H1 (cell line): Measurements from ENCODE around the gene RABL3. TPM values are rescaled to one million over a fixed set of nuclear protein-coding genes. Genes with fewer than 3 reads are reported as not detected.

Experiments used
- CREB1 ChIP-seq: IDR thresholded peaks from 2 replicates; pipeline ENCODE4 v1.6.1; 2012; ENCODE audit warnings: inconsistent platforms
- E2F6 ChIP-seq: IDR thresholded peaks from 2 replicates; pipeline ENCODE4 v1.6.1; 2012; ENCODE audit warnings: inconsistent platforms
- NANOG ChIP-seq: IDR thresholded peaks from 2 replicates; pipeline ENCODE4 v1.6.1; 2011; ENCODE audit warnings: low read length, low read depth, mild to moderate bottlenecking, inconsistent platforms; ENCODE audit not compliant: insufficient read depth, poor library complexity, severe bottlenecking
- RBBP5 ChIP-seq: IDR thresholded peaks from 2 replicates; pipeline ENCODE4 v1.7.1; 2012; ENCODE audit warnings: low read depth, mild to moderate bottlenecking, inconsistent platforms, low read length, moderate library complexity, borderline replicate concordance
- SP1 ChIP-seq: IDR thresholded peaks from 2 replicates; pipeline ENCODE4 v1.6.1; 2011; ENCODE audit warnings: low read depth, low read length
- USF2 ChIP-seq: IDR thresholded peaks from 2 replicates; pipeline ENCODE4 v1.6.1; 2011; ENCODE audit warnings: low read length, improper control_type of control experiment
- polyA plus RNA-seq, 7 experiments: library from polyadenylated mRNA; depleted of rRNA in 3 of 7; stranded (reverse) in 5 of 7; unstranded in 2 of 7; fragments of >200 nt in 5 of 7; fragments of 200-250 nt in 2 of 7; gene quantifications; 1 replicate in 5 of 7; 2 replicates in 1 of 7; 4 replicates in 1 of 7; pipeline versions ENCODE4 v1.2.1 to v1.2.3, GENCODE V29; 2011 to 2013; ENCODE audit warnings: missing spikeins in 2 of 7, mixed read lengths in 2 of 7
- total RNA-seq: library from RNA; stranded (reverse); fragmentation: NEBNext Ultra II Directional; extraction: Animal tissue kit (Norgen Biotek cat#: 25700); gene quantifications from 2 replicates; pipeline ENCODE4 v1.2.1, GENCODE V29; 2021

RABL3 gene
- total and polyA plus RNA-seq, 2 of the 8 experiments (the other 6 are each of a cell fraction or from before 2014, with no cell fraction given) = 4.4 to 19.2 TPM

GRCh38 chr3:120673116-120673515 is 69.2 kb downstream of the RABL3 start (continued):
- TF ChIP-seq SP1 (no peak), USF2 (no peak), E2F6 (no peak), CREB1 (no peak), RBBP5 (no peak), NANOG (no peak)
- TF ChIP-seq, all 59 proteins: peak for 0
